ENCODE results near the gene RIT2. TPM values are rescaled to one million over a fixed set of nuclear protein-coding genes. Genes with fewer than 3 reads are reported as not detected.

RIT2 gene
- total RNA-seq, 2 donors from 2014 or later: not detected

- H3K27me3 ChIP-seq: no peaks in the 10 kb centered on the region
- no peak overlapping the region for H3K4me3 ChIP-seq
- no peaks in the 10 kb centered on the region for H3K4me1 ChIP-seq
- no peaks in the 10 kb centered on the region for H3K36me3 ChIP-seq
- intact Hi-C loops (cut with DNase I): no loop called here
- H3K9me3 ChIP-seq: no peaks in the 10 kb centered on the region
- H3K9ac ChIP-seq (ENCODE audit: low read depth in 2 of 2, low read length in 2 of 2): no peak overlapping the region
- DNase-seq: no peak
- TF ChIP-seq, protein P1, sequence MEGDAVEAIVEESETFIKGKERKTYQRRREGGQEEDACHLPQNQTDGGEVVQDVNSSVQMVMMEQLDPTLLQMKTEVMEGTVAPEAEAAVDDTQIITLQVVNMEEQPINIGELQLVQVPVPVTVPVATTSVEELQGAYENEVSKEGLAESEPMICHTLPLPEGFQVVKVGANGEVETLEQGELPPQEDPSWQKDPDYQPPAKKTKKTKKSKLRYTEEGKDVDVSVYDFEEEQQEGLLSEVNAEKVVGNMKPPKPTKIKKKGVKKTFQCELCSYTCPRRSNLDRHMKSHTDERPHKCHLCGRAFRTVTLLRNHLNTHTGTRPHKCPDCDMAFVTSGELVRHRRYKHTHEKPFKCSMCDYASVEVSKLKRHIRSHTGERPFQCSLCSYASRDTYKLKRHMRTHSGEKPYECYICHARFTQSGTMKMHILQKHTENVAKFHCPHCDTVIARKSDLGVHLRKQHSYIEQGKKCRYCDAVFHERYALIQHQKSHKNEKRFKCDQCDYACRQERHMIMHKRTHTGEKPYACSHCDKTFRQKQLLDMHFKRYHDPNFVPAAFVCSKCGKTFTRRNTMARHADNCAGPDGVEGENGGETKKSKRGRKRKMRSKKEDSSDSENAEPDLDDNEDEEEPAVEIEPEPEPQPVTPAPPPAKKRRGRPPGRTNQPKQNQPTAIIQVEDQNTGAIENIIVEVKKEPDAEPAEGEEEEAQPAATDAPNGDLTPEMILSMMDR (IDR thresholded peaks at IDR 0.05): no peak
- H3K27ac ChIP-seq: no peak overlapping the region
Measured at GRCh38 chr18:43022874-43023273, 92.6 kb downstream of the RIT2 start.

DNA sequence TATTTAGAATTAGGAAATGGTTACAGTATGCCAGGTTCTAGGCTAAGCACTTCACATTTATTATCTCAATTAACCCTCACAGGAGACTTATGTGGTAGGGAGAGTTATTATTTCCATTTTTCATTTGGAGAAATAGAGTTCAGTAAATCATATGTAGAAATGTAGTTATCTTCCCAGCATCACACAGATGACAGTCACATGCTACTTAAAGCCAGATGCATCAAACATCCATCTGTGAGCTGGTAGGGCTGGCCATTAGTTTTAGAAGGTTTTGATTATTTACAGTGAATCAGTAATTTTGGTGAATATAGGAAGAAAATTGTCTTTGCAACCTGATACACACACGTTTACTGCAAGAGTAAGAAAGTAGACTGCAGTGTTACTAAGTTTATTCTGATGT lies 97.9 kb downstream of the RIT2 start:
- no peak overlapping the region for H3K9ac ChIP-seq (ENCODE audit: low read depth in 2 of 2, low read length in 2 of 2)
- no peaks in the 10 kb centered on the region for H3K9me3 ChIP-seq
- TF ChIP-seq, protein P1 (IDR thresholded peaks at IDR 0.05): no peak
- intact Hi-C loops (cut with DNase I): no loop called here
- H3K27ac ChIP-seq: no peak overlapping the region
- no peaks in the 10 kb centered on the region for H3K27me3 ChIP-seq
- H3K36me3 ChIP-seq: no peaks in the 10 kb centered on the region
- DNase-seq: no peak
- H3K4me1 ChIP-seq: no peaks in the 10 kb centered on the region
- no peak overlapping the region for H3K4me3 ChIP-seq

DNA sequence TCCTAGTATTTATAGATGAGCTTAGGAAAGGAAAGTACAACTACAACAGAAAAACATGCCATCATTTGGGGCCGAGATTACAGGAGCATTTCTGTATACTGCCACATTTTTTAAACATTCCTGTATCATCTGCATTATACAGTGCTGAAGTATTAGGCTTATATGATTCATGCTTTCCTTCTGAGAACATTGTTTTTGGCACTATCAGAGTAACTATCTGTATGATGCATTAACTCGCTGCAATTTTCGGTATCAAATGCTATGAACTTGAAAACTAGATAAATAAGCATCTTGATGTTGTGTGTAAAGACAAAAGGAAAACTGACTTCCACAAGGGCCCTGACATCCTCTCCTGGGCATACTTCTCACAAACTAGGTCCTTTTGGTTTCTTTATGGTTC lies 102.0 kb downstream of the RIT2 start:
- no peaks in the 10 kb centered on the region for H3K27me3 ChIP-seq
- no peaks in the 10 kb centered on the region for H3K4me1 ChIP-seq
- intact Hi-C loops (cut with DNase I): no loop called here
- H3K9ac ChIP-seq (ENCODE audit: low read depth in 2 of 2, low read length in 2 of 2): no peak overlapping the region
- DNase-seq: no peak
- no peak overlapping the region for H3K4me3 ChIP-seq
- H3K27ac ChIP-seq: no peak overlapping the region
- TF ChIP-seq, protein P1 (IDR thresholded peaks at IDR 0.05): no peak
- H3K9me3 ChIP-seq: no peaks in the 10 kb centered on the region
- H3K36me3 ChIP-seq: no peaks in the 10 kb centered on the region

GRCh38 chr18:43012951-43013350 lies 102.5 kb downstream of the RIT2 start:
- no peak for DNase-seq
- H3K9me3 ChIP-seq: no peaks in the 10 kb centered on the region
- intact Hi-C loops (cut with DNase I): no loop called here
- no peak overlapping the region for H3K9ac ChIP-seq (ENCODE audit: low read depth in 2 of 2, low read length in 2 of 2)
- no peaks in the 10 kb centered on the region for H3K27me3 ChIP-seq
- TF ChIP-seq, protein P1 (IDR thresholded peaks at IDR 0.05): no peak
- no peak overlapping the region for H3K27ac ChIP-seq
- H3K36me3 ChIP-seq: no peaks in the 10 kb centered on the region
- no peaks in the 10 kb centered on the region for H3K4me1 ChIP-seq
- no peak overlapping the region for H3K4me3 ChIP-seq

- TF ChIP-seq, protein P1 (IDR thresholded peaks at IDR 0.05): no peak
- Histone ChIP-seq H3K36me3 (no peaks in the 10 kb centered on the region), H3K4me3 (no peak overlapping the region), H3K27me3 (no peaks in the 10 kb centered on the region), H3K4me1 (no peaks in the 10 kb centered on the region), H3K9me3 (no peaks in the 10 kb centered on the region), H3K27ac (no peak overlapping the region), H3K9ac (ENCODE audit: low read depth in 2 of 2, low read length in 2 of 2) (no peak overlapping the region)
- DNase-seq: no peak
- intact Hi-C loops (cut with DNase I): no loop called here
Measured at GRCh38 chr18:43010611-43011010, 104.9 kb downstream of the RIT2 start.

GRCh38 chr18:43009674-43010073 lies 105.8 kb downstream of the RIT2 start:
- intact Hi-C loops (cut with DNase I): no loop called here
- TF ChIP-seq, protein P1 (IDR thresholded peaks at IDR 0.05): no peak

More at GRCh38 chr18:43009674-43010073, 105.8 kb downstream of the RIT2 start:
- H3K36me3 ChIP-seq: no peaks in the 10 kb centered on the region
- no peak overlapping the region for H3K27ac ChIP-seq
- DNase-seq: no peak
- H3K4me1 ChIP-seq: no peaks in the 10 kb centered on the region
- no peak overlapping the region for H3K4me3 ChIP-seq
- H3K9ac ChIP-seq (ENCODE audit: low read depth in 2 of 2, low read length in 2 of 2): no peak overlapping the region
- H3K9me3 ChIP-seq: no peaks in the 10 kb centered on the region
- no peaks in the 10 kb centered on the region for H3K27me3 ChIP-seq

Measured in colonic mucosa (tissue), 4 donors.